HEK293 (cell line): ENCODE data around the gene RGS19.

ENCODE experiments used
- HOXC10 ChIP-seq: sonication (generic); formaldehyde crosslinking; IDR thresholded peaks from 2 replicates; pipeline ENCODE4 v1.8.1; 2023; ENCODE audit warnings: mild to moderate bottlenecking, missing genetic modification reagents
- INSM2 ChIP-seq: fragments of 450-650 bp; formaldehyde crosslinking; IDR thresholded peaks from 2 replicates; pipeline ENCODE4 v1.5.1; 2016; ENCODE audit warnings: missing biosample characterization, missing genetic modification characterization
- KLF7 ChIP-seq: fragments of 450-650 bp; formaldehyde crosslinking; IDR thresholded peaks from 2 replicates; pipeline ENCODE4 v1.5.1; 2016; ENCODE audit warnings: missing biosample characterization, missing genetic modification characterization, borderline replicate concordance
- MYNN ChIP-seq: fragments of 450-650 bp; formaldehyde crosslinking; IDR thresholded peaks from 2 replicates; pipeline ENCODE4 v1.5.1; 2016; ENCODE audit warnings: missing biosample characterization, missing genetic modification characterization, borderline replicate concordance
- SALL2 ChIP-seq: fragments of 450-650 bp; formaldehyde crosslinking; IDR thresholded peaks from 2 replicates; pipeline ENCODE4 v1.5.0; 2017; ENCODE audit warnings: missing biosample characterization, mild to moderate bottlenecking, missing genetic modification characterization, borderline replicate concordance
- ZBTB11 ChIP-seq: fragments of 450-650 bp; formaldehyde crosslinking; conservative IDR thresholded peaks from 2 replicates; pipeline ENCODE4 v1.5.1; 2016; ENCODE audit warnings: low read depth, missing biosample characterization, missing genetic modification characterization
- ZBTB20 ChIP-seq: fragments of 450-650 bp; formaldehyde crosslinking; IDR thresholded peaks from 2 replicates; pipeline ENCODE4 v1.5.1; 2016; ENCODE audit warnings: missing biosample characterization, missing genetic modification characterization
- ZFP3 ChIP-seq: fragments of 450-650 bp; formaldehyde crosslinking; IDR thresholded peaks from 2 replicates; pipeline ENCODE4 v1.5.1; 2016; ENCODE audit warnings: low read depth, missing biosample characterization, missing genetic modification characterization
- ZIC2 ChIP-seq: fragments of 450-650 bp; formaldehyde crosslinking; IDR thresholded peaks from 2 replicates; pipeline ENCODE4 v1.5.1; 2016; ENCODE audit warnings: missing biosample characterization, missing genetic modification characterization
- ZNF132 ChIP-seq: fragments of 450-650 bp; formaldehyde crosslinking; IDR thresholded peaks from 2 replicates; pipeline ENCODE4 v1.5.1; 2017; ENCODE audit warnings: missing biosample characterization, missing genetic modification characterization, borderline replicate concordance
- ZNF16 ChIP-seq: fragments of 450-650 bp; formaldehyde crosslinking; IDR thresholded peaks from 2 replicates; pipeline ENCODE4 v1.5.1; 2016; ENCODE audit warnings: low read depth, missing biosample characterization, missing genetic modification characterization
- ZNF174 ChIP-seq: fragments of 450-650 bp; formaldehyde crosslinking; IDR thresholded peaks from 2 replicates; pipeline ENCODE4 v1.5.0; 2017; ENCODE audit warnings: missing biosample characterization, mild to moderate bottlenecking, missing genetic modification characterization
- ZNF18 ChIP-seq: fragments of 450-650 bp; formaldehyde crosslinking; IDR thresholded peaks from 2 replicates; pipeline ENCODE4 v1.5.1; 2016; ENCODE audit warnings: missing biosample characterization, missing genetic modification characterization
- ZNF223 ChIP-seq: fragments of 450-650 bp; formaldehyde crosslinking; IDR thresholded peaks from 2 replicates; pipeline ENCODE4 v1.5.1; 2016; ENCODE audit warnings: missing biosample characterization, missing genetic modification characterization
- ZNF280D ChIP-seq: fragments of 450-650 bp; formaldehyde crosslinking; IDR thresholded peaks from 2 replicates; pipeline ENCODE4 v1.5.1; 2016; ENCODE audit warnings: missing biosample characterization, missing genetic modification characterization
- ZNF335 ChIP-seq: fragments of 450-650 bp; formaldehyde crosslinking; conservative IDR thresholded peaks from 2 replicates; pipeline ENCODE4 v1.5.1; 2016; ENCODE audit warnings: missing biosample characterization, missing genetic modification characterization
- ZNF362 ChIP-seq: fragments of 450-650 bp; formaldehyde crosslinking; IDR thresholded peaks from 2 replicates; pipeline ENCODE4 v1.5.1; 2016; ENCODE audit warnings: missing biosample characterization, missing genetic modification characterization
- ZNF529 ChIP-seq: fragments of 450-650 bp; formaldehyde crosslinking; IDR thresholded peaks from 2 replicates; pipeline ENCODE4 v1.5.1; 2017; ENCODE audit warnings: missing genetic modification characterization, missing biosample characterization; ENCODE audit not compliant: insufficient replicate concordance
- ZNF596 ChIP-seq: fragments of 450-650 bp; IDR thresholded peaks from 2 replicates; pipeline ENCODE4 v1.5.0; 2018; ENCODE audit warnings: missing biosample characterization, mild to moderate bottlenecking, missing genetic modification characterization, moderate library complexity
- ZNF621 ChIP-seq: fragments of 450-650 bp; formaldehyde crosslinking; IDR thresholded peaks from 2 replicates; pipeline ENCODE4 v1.5.1; 2017; ENCODE audit warnings: missing biosample characterization, missing genetic modification characterization
- ZNF707 ChIP-seq: fragments of 450-650 bp; formaldehyde crosslinking; IDR thresholded peaks from 2 replicates; pipeline ENCODE4 v1.5.1; 2016; ENCODE audit warnings: missing biosample characterization, missing genetic modification characterization
- ZNF777 ChIP-seq: fragments of 450-650 bp; formaldehyde crosslinking; IDR thresholded peaks from 2 replicates; pipeline ENCODE4 v1.5.1; 2017; ENCODE audit warnings: missing biosample characterization, missing genetic modification characterization, borderline replicate concordance
- ZNF830 ChIP-seq: fragments of 450-650 bp; IDR thresholded peaks from 2 replicates; pipeline ENCODE4 v1.5.0; 2018; ENCODE audit warnings: missing biosample characterization, missing genetic modification characterization, low read depth, mild to moderate bottlenecking, moderate library complexity
- ZSCAN23 ChIP-seq: fragments of 450-650 bp; formaldehyde crosslinking; IDR thresholded peaks from 2 replicates; pipeline ENCODE4 v1.5.1; 2016; ENCODE audit warnings: missing biosample characterization, missing genetic modification characterization
- TF ChIP-seq, protein P1 (sequence below): fragments of 450-650 bp; formaldehyde crosslinking; IDR thresholded peaks from 2 replicates; pipeline ENCODE4 v1.5.1; 2016; ENCODE audit warnings: missing biosample characterization, missing genetic modification characterization

RGS19 gene

GRCh38 chr20:64053841-64054661, 25.3 kb downstream of the RGS19 start (continued):
- TF ChIP-seq, protein P1, sequence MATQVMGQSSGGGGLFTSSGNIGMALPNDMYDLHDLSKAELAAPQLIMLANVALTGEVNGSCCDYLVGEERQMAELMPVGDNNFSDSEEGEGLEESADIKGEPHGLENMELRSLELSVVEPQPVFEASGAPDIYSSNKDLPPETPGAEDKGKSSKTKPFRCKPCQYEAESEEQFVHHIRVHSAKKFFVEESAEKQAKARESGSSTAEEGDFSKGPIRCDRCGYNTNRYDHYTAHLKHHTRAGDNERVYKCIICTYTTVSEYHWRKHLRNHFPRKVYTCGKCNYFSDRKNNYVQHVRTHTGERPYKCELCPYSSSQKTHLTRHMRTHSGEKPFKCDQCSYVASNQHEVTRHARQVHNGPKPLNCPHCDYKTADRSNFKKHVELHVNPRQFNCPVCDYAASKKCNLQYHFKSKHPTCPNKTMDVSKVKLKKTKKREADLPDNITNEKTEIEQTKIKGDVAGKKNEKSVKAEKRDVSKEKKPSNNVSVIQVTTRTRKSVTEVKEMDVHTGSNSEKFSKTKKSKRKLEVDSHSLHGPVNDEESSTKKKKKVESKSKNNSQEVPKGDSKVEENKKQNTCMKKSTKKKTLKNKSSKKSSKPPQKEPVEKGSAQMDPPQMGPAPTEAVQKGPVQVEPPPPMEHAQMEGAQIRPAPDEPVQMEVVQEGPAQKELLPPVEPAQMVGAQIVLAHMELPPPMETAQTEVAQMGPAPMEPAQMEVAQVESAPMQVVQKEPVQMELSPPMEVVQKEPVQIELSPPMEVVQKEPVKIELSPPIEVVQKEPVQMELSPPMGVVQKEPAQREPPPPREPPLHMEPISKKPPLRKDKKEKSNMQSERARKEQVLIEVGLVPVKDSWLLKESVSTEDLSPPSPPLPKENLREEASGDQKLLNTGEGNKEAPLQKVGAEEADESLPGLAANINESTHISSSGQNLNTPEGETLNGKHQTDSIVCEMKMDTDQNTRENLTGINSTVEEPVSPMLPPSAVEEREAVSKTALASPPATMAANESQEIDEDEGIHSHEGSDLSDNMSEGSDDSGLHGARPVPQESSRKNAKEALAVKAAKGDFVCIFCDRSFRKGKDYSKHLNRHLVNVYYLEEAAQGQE (tag by site-specific recombination) = no peak
- TF ChIP-seq ZNF596 (tag by site-specific recombination) = no peak
- no peak for TF ChIP-seq INSM2 (tag by site-specific recombination)
- no peak for TF ChIP-seq ZNF174 (tag by site-specific recombination)
- no peak for TF ChIP-seq ZNF132 (tag by site-specific recombination)
- no peak for TF ChIP-seq ZNF621 (tag by site-specific recombination)
- no peak for TF ChIP-seq ZSCAN23 (tag by site-specific recombination)
- no peak for TF ChIP-seq ZNF280D
- no peak for TF ChIP-seq ZNF16 (tag by site-specific recombination)
- no peak for TF ChIP-seq KLF7 (tag by site-specific recombination)
- TF ChIP-seq SALL2 = no peak
- no peak for TF ChIP-seq ZNF362 (tag by site-specific recombination)
- TF ChIP-seq ZBTB20 (tag by site-specific recombination) = peak; percentile 22; the same call in 1 of the 2 replicates
- TF ChIP-seq HOXC10 (CRISPR knock-in tag) = no peak
- TF ChIP-seq ZBTB11 (tag by site-specific recombination) = no peak
- TF ChIP-seq ZNF223 (tag by site-specific recombination) = no peak
- TF ChIP-seq ZNF18 (tag by site-specific recombination) = no peak
- TF ChIP-seq ZNF529 (tag by site-specific recombination) = no peak
- TF ChIP-seq ZFP3 (tag by site-specific recombination) = no peak
- no peak for TF ChIP-seq ZNF777 (tag by site-specific recombination)
- TF ChIP-seq ZNF830 (tag by site-specific recombination) = no peak
- TF ChIP-seq ZNF707 (tag by site-specific recombination) = no peak
- TF ChIP-seq MYNN = no peak
- TF ChIP-seq ZIC2 (tag by site-specific recombination) = peak; percentile 52
- no peak for TF ChIP-seq ZNF335 (tag by site-specific recombination)
